Brain microvascular endothelial cell (primary cell): ENCODE measurements around the gene ADAMTS18.

ENCODE experiments used
- DNase-seq: peaks from one replicate; pipeline ENCODE4 v3.0.0-alpha.2; 2020
- H3K27ac ChIP-seq: fragments of 250-450 bp; sonication (Bioruptor Pico); 2 replicates; pipeline ENCODE4 v1.5.1; 2020; ENCODE audit warnings: mild to moderate bottlenecking, moderate library complexity
- H3K27me3 ChIP-seq: fragments of 250-450 bp; sonication (Bioruptor Pico); replicated peaks from 2 replicates; pipeline ENCODE4 v1.5.1; 2020; ENCODE audit warnings: mild to moderate bottlenecking
- H3K36me3 ChIP-seq: fragments of 250-450 bp; sonication (Bioruptor Pico); replicated peaks from 2 replicates; pipeline ENCODE4 v1.5.1; 2020; ENCODE audit warnings: mild to moderate bottlenecking
- H3K4me3 ChIP-seq: 2 replicates; pipeline ENCODE4 v1.5.1; 2011; ENCODE audit warnings: low read depth, mild to moderate bottlenecking, control low read depth, low read length, moderate library complexity
- CTCF ChIP-seq: IDR thresholded peaks from 2 replicates; pipeline ENCODE4 v1.5.1; 2011; ENCODE audit warnings: low read depth, mild to moderate bottlenecking, moderate library complexity, low read length, control low read depth, inconsistent platforms; ENCODE audit errors: missing control alignments
- in situ Hi-C: cut with HindIII; loops from 2 replicates; pipeline ENCODE4 v1.10.0; 2017; ENCODE audit warnings: low sequenced_read_pairs, low pct_ligation_motif_present

Gene ADAMTS18

GRCh38 chr16:77331043-77331442, 103.8 kb downstream of the ADAMTS18 start:
- Histone ChIP-seq H3K36me3 (no peaks in the 10 kb centered on the region), H3K27me3 (no peaks in the 10 kb centered on the region), H3K4me3 (no peak overlapping the region), H3K27ac (no peak overlapping the region)
- no peak for DNase-seq
- no peak for TF ChIP-seq CTCF
- in situ Hi-C loops: no loop called here

GRCh38 chr16:77330332-77331042, 104.3 kb downstream of the ADAMTS18 start:
- in situ Hi-C loops: no loop called here
- H3K27ac ChIP-seq: no peak overlapping the region
- no peaks in the 10 kb centered on the region for H3K27me3 ChIP-seq
- no peaks in the 10 kb centered on the region for H3K36me3 ChIP-seq
- DNase-seq: no peak
- no peak for TF ChIP-seq CTCF
- H3K4me3 ChIP-seq: no peak overlapping the region

- no peak overlapping the region for H3K4me3 ChIP-seq
- in situ Hi-C loops: no loop called here
- H3K36me3 ChIP-seq: no peaks in the 10 kb centered on the region
- H3K27ac ChIP-seq: no peak overlapping the region
- TF ChIP-seq CTCF: no peak
- H3K27me3 ChIP-seq: no peaks in the 10 kb centered on the region
- DNase-seq: no peak
Observed at GRCh38 chr16:77328768-77329167, 106.1 kb downstream of the ADAMTS18 start.

- Histone ChIP-seq H3K4me3 (no peak overlapping the region), H3K27me3 (no peaks in the 10 kb centered on the region), H3K27ac (no peak overlapping the region), H3K36me3 (no peaks in the 10 kb centered on the region)
- in situ Hi-C loops: no loop called here
- no peak for TF ChIP-seq CTCF
- no peak for DNase-seq
Observed at GRCh38 chr16:77328274-77328673, 106.6 kb downstream of the ADAMTS18 start.

- in situ Hi-C loops: no loop called here
- Histone ChIP-seq H3K27ac (no peak overlapping the region), H3K27me3 (no peaks in the 10 kb centered on the region), H3K36me3 (no peaks in the 10 kb centered on the region), H3K4me3 (no peak overlapping the region)
- DNase-seq: no peak
- TF ChIP-seq CTCF: no peak
Observed at GRCh38 chr16:77327717-77328116, 107.1 kb downstream of the ADAMTS18 start.

- TF ChIP-seq CTCF: no peak
- DNase-seq: no peak
- in situ Hi-C loops: no loop called here
Observed at GRCh38 chr16:77324729-77325128, 110.1 kb downstream of the ADAMTS18 start.

More at GRCh38 chr16:77324729-77325128, 110.1 kb downstream of the ADAMTS18 start:
- H3K27ac ChIP-seq: no peak overlapping the region
- no peak overlapping the region for H3K4me3 ChIP-seq
- no peaks in the 10 kb centered on the region for H3K36me3 ChIP-seq
- H3K27me3 ChIP-seq: no peaks in the 10 kb centered on the region
